ENCODE measurements around the gene CLDN19.

CLDN19 gene

DNA sequence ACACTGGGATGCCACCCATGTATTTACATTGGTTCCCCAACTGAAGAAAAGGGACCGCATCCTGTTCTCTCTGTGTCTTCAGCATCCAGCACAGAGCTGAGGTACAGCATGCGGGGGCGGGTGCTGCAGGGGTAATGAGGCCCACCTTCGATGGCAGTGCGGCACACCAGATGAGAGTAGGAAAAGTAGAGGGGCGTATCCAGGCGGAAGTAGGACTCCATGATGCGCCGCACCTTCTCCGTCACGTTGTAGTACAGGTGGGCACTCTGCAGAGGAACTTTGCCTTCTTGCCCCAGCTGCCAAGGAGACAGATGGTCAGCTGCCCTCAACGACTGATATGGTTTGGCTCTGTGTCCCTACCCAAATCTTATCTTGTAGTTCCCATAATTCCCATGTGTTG, 10.0 kb upstream of the CLDN19 start:
- DNase-seq (ENCODE audit: insufficient read length, low spot score) (no peak), FAIRE-seq (no peak)
- TF ChIP-seq POLR2A (IDR thresholded peaks at IDR 0.05; ENCODE audit: low read depth, low read length): no peak

DNA sequence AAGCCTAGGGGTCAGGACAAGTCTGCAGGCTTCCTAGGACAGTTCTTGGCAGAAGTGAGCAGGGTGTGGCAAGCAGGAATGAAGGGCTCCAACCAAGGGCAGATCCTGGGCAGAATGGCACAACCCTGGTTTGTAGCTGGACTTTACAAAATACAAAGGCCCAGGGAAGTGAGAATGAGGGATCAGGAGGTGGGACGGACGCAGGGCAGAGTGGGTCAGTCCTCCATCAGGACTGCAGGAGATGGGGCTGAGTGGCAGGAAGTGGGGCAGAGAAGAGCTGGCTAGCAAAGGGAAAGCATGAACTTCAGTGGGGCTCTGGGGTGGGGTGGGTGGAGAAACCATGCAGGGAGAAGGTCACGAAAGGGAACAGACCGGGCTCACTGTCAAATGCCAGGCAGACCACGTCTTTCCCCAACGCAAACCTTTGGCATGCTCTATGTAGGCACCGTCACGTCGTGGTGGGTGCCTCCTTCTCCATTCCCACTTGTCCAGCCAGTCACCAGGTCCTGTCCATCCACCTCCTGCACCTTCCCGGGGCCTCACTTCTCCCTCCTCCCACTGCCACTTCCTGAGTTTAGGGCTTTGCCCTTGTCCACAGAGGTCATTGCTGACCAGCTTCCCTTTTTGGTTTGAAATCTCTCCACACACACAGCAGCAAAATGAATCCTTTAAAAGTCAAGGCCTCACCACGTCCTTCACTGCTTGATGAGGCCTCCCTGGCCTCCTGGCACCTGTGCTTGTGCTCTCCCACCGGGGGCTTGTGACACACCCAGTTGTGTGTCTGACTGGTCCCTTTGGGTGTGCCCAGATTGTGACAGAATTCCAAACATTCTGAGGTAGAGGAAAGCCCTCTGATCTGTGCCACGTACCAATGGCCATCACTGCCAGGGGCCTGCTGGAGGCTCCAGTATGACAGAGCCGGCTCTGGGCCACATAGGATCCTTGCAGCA, 8.7 kb upstream of the CLDN19 start:
- DNase-seq (ENCODE audit: insufficient read length, low spot score): no peak
- no peak for FAIRE-seq

GRCh38 chr1:42748021-42748420, 8.0 kb upstream of the CLDN19 start:
- TF ChIP-seq POLR2A (IDR thresholded peaks at IDR 0.05; ENCODE audit: low read depth, low read length): no peak
- no peak for FAIRE-seq
- DNase-seq (ENCODE audit: insufficient read length, low spot score): no peak

More for the DNA sequence above, 8.7 kb upstream of the CLDN19 start:
- TF ChIP-seq POLR2A (IDR thresholded peaks at IDR 0.05; ENCODE audit: low read depth, low read length): no peak

GRCh38 chr1:42747125-42747524, 7.1 kb upstream of the CLDN19 start:
- DNase-seq (ENCODE audit: insufficient read length, low spot score) (peak; percentile 26), FAIRE-seq (no peak)
- no peak for TF ChIP-seq POLR2A (IDR thresholded peaks at IDR 0.05; ENCODE audit: low read depth, low read length)

DNA sequence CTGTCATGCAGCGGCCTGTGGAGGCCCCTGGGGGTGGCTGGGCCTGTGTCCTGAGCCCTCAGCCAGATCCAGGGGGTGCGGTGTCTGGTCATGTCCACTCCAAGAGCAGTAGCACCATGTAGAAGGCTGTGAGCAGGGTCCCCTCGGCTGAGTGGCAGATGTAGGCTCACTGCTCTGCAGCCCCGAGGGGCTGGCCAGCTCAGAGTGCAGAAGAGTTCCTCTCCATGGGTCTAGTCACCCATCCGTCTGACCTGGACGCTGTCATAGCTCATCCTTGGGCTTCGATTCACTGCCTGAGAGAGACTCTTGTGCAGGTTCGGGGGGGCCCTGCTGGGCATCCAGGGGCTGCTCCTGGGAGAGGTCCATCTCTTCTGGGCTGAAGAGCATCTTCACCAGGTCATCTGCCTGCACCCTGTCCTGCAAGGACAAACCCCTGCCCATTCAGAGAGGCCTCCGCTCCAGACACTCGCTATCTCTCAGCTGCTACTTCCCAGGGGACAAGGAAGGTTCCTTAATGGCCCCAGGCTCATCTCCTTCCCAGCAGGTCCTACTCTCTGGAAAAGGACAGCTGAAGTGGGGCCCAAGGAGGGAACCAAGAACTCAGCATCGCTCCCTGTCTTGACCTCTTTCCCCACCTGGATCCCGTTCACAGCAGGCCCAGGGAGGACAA, 6.5 kb upstream of the CLDN19 start:
- DNase-seq (ENCODE audit: insufficient read length, low spot score) (no peak), FAIRE-seq (no peak)
- TF ChIP-seq POLR2A (IDR thresholded peaks at IDR 0.05; ENCODE audit: low read depth, low read length): no peak

DNA sequence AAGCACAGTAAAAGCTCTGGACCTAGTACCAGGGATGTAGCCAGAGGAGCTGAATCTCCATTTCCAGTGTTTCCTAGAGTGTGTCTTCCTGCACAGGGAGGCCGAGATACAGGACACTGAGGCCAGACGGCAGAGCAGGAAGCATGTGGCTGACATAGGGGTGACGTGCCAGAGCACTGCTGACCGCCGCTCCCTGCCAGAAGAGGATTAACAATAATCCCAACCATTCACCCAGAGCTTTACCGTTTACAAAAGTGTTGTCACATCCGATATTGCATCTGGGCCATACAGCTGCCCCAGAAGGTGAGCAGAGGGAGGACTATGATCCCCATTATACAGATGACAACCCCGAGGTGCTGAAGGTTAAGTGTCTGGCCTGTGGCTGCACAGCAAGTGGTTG, 5.8 kb upstream of the CLDN19 start:
- no peak for FAIRE-seq
- DNase-seq (ENCODE audit: insufficient read length, low spot score): no peak
- no peak for TF ChIP-seq POLR2A (IDR thresholded peaks at IDR 0.05; ENCODE audit: low read depth, low read length)

GRCh38 chr1:42744148-42744413, 4.0 kb upstream of the CLDN19 start:
- FAIRE-seq (no peak), DNase-seq (ENCODE audit: insufficient read length, low spot score) (no peak)
- no peak for TF ChIP-seq POLR2A (IDR thresholded peaks at IDR 0.05; ENCODE audit: low read depth, low read length)

GRCh38 chr1:42743317-42744147, 3.5 kb upstream of the CLDN19 start:
- no peak for TF ChIP-seq POLR2A (IDR thresholded peaks at IDR 0.05; ENCODE audit: low read depth, low read length)
- DNase-seq (ENCODE audit: insufficient read length, low spot score) (no peak), FAIRE-seq (no peak)

GRCh38 chr1:42742617-42743316, 2.7 kb upstream of the CLDN19 start:
- no peak for FAIRE-seq
- no peak for TF ChIP-seq POLR2A (IDR thresholded peaks at IDR 0.05; ENCODE audit: low read depth, low read length)
- DNase-seq (ENCODE audit: insufficient read length, low spot score): no peak

GRCh38 chr1:42742141-42742540, 2.1 kb upstream of the CLDN19 start:
- no peak for TF ChIP-seq POLR2A (IDR thresholded peaks at IDR 0.05; ENCODE audit: low read depth, low read length)
- FAIRE-seq (no peak), DNase-seq (ENCODE audit: insufficient read length, low spot score) (no peak)

DNA sequence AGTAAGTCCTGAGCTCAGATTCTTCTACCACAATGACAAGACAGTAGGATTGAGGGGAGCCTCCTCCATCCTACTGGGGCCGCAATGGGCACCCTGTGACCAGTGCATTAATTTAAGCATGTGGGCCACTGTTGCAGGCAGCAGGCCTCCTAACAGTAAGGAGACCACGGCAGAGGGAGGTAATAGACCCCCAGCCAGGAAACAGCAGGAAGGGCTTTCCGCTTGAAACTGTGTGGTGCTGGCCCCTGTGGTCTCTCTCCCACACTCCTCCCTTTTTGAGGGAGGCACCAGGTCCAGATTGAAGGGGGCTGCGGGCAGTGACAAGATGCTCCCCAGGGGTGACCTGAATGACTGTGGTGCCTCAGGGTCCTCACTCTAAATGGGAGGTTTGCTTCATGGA, 1.7 kb upstream of the CLDN19 start:
- no peak for TF ChIP-seq POLR2A (IDR thresholded peaks at IDR 0.05; ENCODE audit: low read depth, low read length)
- DNase-seq (ENCODE audit: insufficient read length, low spot score) (no peak), FAIRE-seq (no peak)

GRCh38 chr1:42740851-42741580, 980 bp upstream of the CLDN19 start:
- no peak for DNase-seq (ENCODE audit: insufficient read length, low spot score)
- no peak for TF ChIP-seq POLR2A (IDR thresholded peaks at IDR 0.05; ENCODE audit: low read depth, low read length)
- FAIRE-seq: no peak

DNA sequence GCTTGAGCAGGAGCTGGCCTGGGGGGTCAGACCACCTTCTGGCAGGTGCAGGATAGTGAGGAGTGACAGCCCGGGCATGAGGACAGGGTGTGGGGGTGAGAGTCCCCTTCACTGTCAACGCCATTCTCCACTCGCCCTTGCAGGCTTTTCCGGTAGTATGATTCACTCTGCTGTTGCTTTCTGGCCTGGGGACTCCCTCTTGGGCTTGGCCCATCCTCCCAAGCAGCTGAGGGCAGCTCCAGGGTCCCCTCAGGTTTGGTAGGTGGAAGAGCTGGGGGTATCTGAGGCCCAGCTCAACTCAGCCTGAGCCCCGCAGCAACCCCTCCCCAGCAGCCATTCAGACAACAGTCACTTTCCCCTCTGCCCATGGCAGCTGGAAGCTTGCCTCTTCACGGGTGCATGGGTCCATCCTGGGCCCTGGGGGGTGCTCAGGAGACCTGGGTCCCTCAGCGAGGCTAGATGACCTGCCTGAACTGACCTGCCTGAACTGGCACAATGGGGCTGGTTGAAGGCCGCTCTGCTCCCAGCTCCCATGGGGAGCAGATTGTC, 1.3 kb downstream of the CLDN19 start:
- TF ChIP-seq POLR2A (IDR thresholded peaks at IDR 0.05; ENCODE audit: low read depth, low read length): no peak
- FAIRE-seq: no peak
- no peak for DNase-seq (ENCODE audit: insufficient read length, low spot score)

Measured in H54 (cell line).